Esophagus squamous epithelium (tissue), 5 donors: ENCODE data around the gene CREBL2. TPM values are rescaled to one million over a fixed set of nuclear protein-coding genes. Genes with fewer than 3 reads are reported as not detected.

Source experiments
- DNase-seq: peaks from one replicate; lab custom pipeline; 2025; lab: John Stamatoyannopoulos, UW
- H3K27ac ChIP-seq, 4 donors: fragments of 200-600 bp; sonication (generic); one replicate each; pipeline ENCODE4 v1.5.1; 2016 to 2019; ENCODE audit warnings: mild to moderate bottlenecking in 1 of 4
- H3K27me3 ChIP-seq, 4 donors: fragments of 200-600 bp; sonication (generic); 1 replicate in 3 of 4; 2 replicates in 1 of 4; pipeline versions ENCODE4 v1.5.1 to v1.6.0; 2017 to 2021; ENCODE audit warnings: antibody characterized with exemption in 1 of 4
- H3K36me3 ChIP-seq, 3 donors: fragments of 200-600 bp; sonication (generic); one replicate each; pipeline ENCODE4 v1.5.1; 2016 to 2019
- H3K4me1 ChIP-seq, 3 donors: fragments of 200-600 bp; sonication (generic); one replicate each; pipeline ENCODE4 v1.5.1; 2017 to 2019
- H3K4me3 ChIP-seq, 4 donors: fragments of 200-600 bp; sonication (generic); 1 replicate in 3 of 4; 2 replicates in 1 of 4; pipeline ENCODE4 v1.5.1; 2016 to 2019; ENCODE audit warnings: mild to moderate bottlenecking in 2 of 4, moderate library complexity in 1 of 4
- H3K9me3 ChIP-seq, 3 donors: fragments of 200-600 bp; sonication (generic); one replicate each; pipeline ENCODE4 v1.5.1; 2016 to 2019
- POLR2A ChIP-seq, 4 donors: fragments of 450-650 bp; IDR thresholded peaks; one replicate each; pipeline ENCODE4 v1.6.1; 2017; ENCODE audit warnings: antibody characterized with exemption in 4 of 4, mild to moderate bottlenecking in 4 of 4, moderate library complexity in 3 of 4
- WGBS, 2 donors: methylation state at CpG; one replicate each; pipeline ENCODE4 v1.1.5; 2018; 5-methylcytosine and 5-hydroxymethylcytosine counted together
- intact Hi-C: fragments of 100-400 bp; cut with DNase I; formaldehyde crosslinking; loops from one replicate; pipeline ENCODE4 v1.15.0; 2022
- total RNA-seq, 4 donors: library from RNA; depleted of rRNA; stranded (reverse); fragments of >200 nt; gene quantifications; one replicate each; pipeline ENCODE4 v1.1.0, GENCODE V29; 2016
- TF ChIP-seq, protein P1 (sequence below), 6 experiments: fragments of 450-650 bp in 4 of 6; fragments of 200-600 bp in 2 of 6; sonication (generic) in 2 of 6; IDR thresholded peaks; one replicate each; pipeline ENCODE4 v1.5.1; 2016 to 2019; ENCODE audit warnings: antibody characterized with exemption in 6 of 6, mild to moderate bottlenecking in 4 of 6, moderate library complexity in 4 of 6
- donor health status: DM: yes; HTN: yes; CAD: no.

Gene CREBL2
- total RNA-seq, 4 donors from 2014 or later: 9.4 to 30.7 (median 17.3) TPM

GRCh38 chr12:12663644-12664294 lies 52.1 kb downstream of the CREBL2 start:
- TF ChIP-seq, protein P1, sequence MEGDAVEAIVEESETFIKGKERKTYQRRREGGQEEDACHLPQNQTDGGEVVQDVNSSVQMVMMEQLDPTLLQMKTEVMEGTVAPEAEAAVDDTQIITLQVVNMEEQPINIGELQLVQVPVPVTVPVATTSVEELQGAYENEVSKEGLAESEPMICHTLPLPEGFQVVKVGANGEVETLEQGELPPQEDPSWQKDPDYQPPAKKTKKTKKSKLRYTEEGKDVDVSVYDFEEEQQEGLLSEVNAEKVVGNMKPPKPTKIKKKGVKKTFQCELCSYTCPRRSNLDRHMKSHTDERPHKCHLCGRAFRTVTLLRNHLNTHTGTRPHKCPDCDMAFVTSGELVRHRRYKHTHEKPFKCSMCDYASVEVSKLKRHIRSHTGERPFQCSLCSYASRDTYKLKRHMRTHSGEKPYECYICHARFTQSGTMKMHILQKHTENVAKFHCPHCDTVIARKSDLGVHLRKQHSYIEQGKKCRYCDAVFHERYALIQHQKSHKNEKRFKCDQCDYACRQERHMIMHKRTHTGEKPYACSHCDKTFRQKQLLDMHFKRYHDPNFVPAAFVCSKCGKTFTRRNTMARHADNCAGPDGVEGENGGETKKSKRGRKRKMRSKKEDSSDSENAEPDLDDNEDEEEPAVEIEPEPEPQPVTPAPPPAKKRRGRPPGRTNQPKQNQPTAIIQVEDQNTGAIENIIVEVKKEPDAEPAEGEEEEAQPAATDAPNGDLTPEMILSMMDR (IDR thresholded peaks at IDR 0.05): no peak
- no peak for TF ChIP-seq POLR2A (IDR thresholded peaks at IDR 0.05)
- WGBS, 2 donors: 80 to 81% methylated on average over 15 of the region's 15 CpGs
- no peaks in the 10 kb centered on the region for H3K27me3 ChIP-seq
- no peaks in the 10 kb centered on the region for H3K9me3 ChIP-seq
- H3K36me3 ChIP-seq: no peaks in the 10 kb centered on the region
- H3K4me3 ChIP-seq: no peak overlapping the region
- no peak for DNase-seq
- peaks cover 5 to 19% (median 7%) of the 10 kb centered on the region in 3 donors for H3K4me1 ChIP-seq
- no peak overlapping the region for H3K27ac ChIP-seq
- intact Hi-C loops: no loop called here

DNA sequence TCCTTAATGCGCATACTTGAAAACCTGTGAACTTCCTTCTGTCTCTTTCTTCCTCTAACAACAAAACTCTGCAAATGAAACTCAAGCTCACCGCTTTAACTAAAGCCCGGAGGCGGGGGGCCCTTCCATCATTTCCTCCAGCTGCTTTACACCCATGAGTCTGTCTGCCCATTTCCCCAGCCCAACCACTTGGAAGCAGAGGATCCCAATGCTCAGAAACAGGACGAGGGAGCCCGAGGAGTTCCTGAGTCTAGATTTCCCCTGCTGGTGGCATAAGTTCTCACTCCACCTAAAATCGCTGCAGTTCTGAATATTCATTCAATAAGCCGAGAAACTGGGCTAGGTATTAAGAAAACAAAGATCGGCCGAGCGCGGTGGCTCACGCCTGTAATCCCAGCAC lies 53.5 kb downstream of the CREBL2 start:
- 80 to 83% methylated on average over 12 to 13 of the region's 13 CpGs for WGBS, 2 donors
- Histone ChIP-seq H3K9me3 (no peaks in the 10 kb centered on the region), H3K27ac (no peak overlapping the region), H3K4me3 (no peak overlapping the region), H3K27me3 (no peaks in the 10 kb centered on the region), H3K4me1 (peaks cover 1 to 13% (median 3%) of the 10 kb centered on the region in 3 donors), H3K36me3 (no peaks in the 10 kb centered on the region)
- intact Hi-C loops: no loop called here
- TF ChIP-seq, protein P1 (IDR thresholded peaks at IDR 0.05): no peak
- no peak for DNase-seq

DNA sequence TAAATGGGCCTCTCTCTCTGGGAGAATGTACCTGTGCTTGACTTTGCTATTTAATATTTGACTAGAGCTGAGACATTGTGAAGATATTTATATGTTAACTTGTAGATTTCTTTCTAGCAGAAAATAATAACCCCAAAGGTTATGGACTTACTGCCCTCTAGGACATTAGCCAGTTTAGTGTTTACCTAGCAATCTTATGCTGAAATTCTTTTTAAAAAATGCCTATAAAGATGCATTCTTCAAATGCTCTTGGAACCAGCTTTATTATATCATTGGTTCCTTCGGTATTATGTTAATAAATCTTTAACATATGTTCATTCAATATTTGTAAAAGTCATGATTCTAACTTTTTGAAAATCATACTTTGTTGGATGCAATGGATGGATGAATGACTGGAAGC lies 56.3 kb downstream of the CREBL2 start:
- no peaks in the 10 kb centered on the region for H3K36me3 ChIP-seq
- intact Hi-C loops: no loop called here
- 93 to 94% methylated on average over 1 of the region's 1 CpG for WGBS, 2 donors
- H3K27me3 ChIP-seq: no peaks in the 10 kb centered on the region
- H3K4me1 ChIP-seq: no peaks in the 10 kb centered on the region
- H3K4me3 ChIP-seq: no peak overlapping the region
- no peak overlapping the region for H3K27ac ChIP-seq
- no peak for DNase-seq
- TF ChIP-seq, protein P1 (IDR thresholded peaks at IDR 0.05): no peak
- TF ChIP-seq POLR2A (IDR thresholded peaks at IDR 0.05): no peak
- H3K9me3 ChIP-seq: no peaks in the 10 kb centered on the region

DNA sequence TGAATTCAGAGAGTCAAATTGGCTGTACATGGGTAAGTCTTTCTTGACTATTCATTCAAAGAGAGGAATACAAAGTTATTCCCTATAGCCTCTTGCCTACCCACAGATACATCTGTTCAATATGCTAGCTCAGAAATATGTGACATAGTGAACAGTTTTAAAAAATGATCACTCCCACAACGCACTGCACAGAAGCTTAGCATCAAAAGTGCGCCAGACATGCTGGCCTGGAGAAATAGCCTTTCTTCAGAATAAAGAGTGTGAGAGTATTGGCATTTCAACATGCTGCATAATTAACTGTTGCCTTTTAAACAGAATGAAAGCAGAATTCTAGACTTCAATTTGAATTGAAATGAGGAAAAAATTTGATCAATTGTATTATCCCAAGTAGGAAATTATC lies 57.3 kb downstream of the CREBL2 start:
- no peak for TF ChIP-seq POLR2A (IDR thresholded peaks at IDR 0.05)
- TF ChIP-seq, protein P1 (IDR thresholded peaks at IDR 0.05): no peak
- 92 to 93% methylated on average over 2 of the region's 2 CpGs for WGBS, 2 donors
- DNase-seq: no peak
- H3K27me3 ChIP-seq: no peaks in the 10 kb centered on the region
- H3K4me3 ChIP-seq: no peak overlapping the region
- H3K9me3 ChIP-seq: no peaks in the 10 kb centered on the region
- H3K4me1 ChIP-seq: no peaks in the 10 kb centered on the region
- H3K36me3 ChIP-seq: no peaks in the 10 kb centered on the region
- intact Hi-C loops: no loop called here
- H3K27ac ChIP-seq: no peak overlapping the region

- no peak for DNase-seq
- WGBS, 2 donors: 56 to 68% methylated on average over 8 of the region's 8 CpGs
- Histone ChIP-seq H3K27me3 (no peaks in the 10 kb centered on the region), H3K4me3 (no peak overlapping the region), H3K9me3 (no peaks in the 10 kb centered on the region), H3K36me3 (no peaks in the 10 kb centered on the region), H3K27ac (no peak overlapping the region), H3K4me1 (no peaks in the 10 kb centered on the region)
- TF ChIP-seq POLR2A (IDR thresholded peaks at IDR 0.05): no peak
- TF ChIP-seq, protein P1 (IDR thresholded peaks at IDR 0.05): no peak
- intact Hi-C loops: no loop called here
These were observed 60.4 kb downstream of the CREBL2 start for GRCh38 chr12:12671850-12672660.
